ENCODE data around the gene FOSL2.

DNA sequence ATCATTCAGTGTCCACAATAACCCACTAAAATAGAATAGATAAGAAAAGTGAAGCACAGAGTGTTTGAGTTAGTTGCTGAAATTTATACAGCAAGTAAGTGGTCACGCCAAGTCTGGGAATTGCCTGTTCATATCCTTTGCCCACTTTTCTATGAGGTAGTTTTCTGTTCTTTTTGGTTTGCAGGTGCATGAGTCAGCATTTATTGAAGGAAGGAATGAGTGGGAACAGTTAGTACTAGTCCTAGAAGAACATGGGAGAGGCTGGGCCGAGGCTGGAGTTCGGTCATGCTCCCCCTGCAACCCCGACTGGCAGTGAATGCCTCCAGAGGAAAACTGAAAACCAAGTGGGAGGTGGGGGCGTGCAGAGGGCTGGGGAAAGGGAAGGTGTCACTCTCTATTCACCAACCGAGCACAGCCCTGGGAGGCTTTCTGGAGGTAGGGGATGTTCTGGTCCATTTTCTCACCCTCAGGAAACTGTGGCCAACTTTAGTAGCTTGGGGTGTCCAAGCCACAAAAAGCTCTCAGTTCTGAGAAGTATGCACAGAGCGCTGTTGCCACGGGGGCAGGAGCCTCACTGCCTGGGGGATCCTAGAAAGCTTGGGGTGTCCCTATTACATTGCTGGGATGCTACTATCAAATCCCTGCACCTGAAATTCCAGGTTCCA lies 41.4 kb downstream of the FOSL2 start:
- TF ChIP-seq YY1 (IDR thresholded peaks at IDR 0.05; ENCODE audit: low read depth) (no peak), NFIC (IDR thresholded peaks at IDR 0.05) (no peak), EP300 (IDR thresholded peaks at IDR 0.05; ENCODE audit: borderline replicate concordance) (no peak), CEBPB (IDR thresholded peaks at IDR 0.05) (no peak), ZBTB7A (IDR thresholded peaks at IDR 0.05; ENCODE audit: low read depth) (no peak), EGR1 (IDR thresholded peaks at IDR 0.05) (no peak), USF1 (IDR thresholded peaks at IDR 0.05) (no peak)
- TF ChIP-seq, protein P1, sequence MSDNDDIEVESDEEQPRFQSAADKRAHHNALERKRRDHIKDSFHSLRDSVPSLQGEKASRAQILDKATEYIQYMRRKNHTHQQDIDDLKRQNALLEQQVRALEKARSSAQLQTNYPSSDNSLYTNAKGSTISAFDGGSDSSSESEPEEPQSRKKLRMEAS (IDR thresholded peaks at IDR 0.05): no peak
